Activated CD4-positive, alpha-beta T cell treated with anti-CD3 and anti-CD28 coated beads, Interleukin-2, amount 50 U/mL, for 4 hours (primary cell): ENCODE measurements around the gene CLCNKB.
"Not testable (repeated sequence)": the region's sequence is repeated elsewhere in the genome, so short reads cannot be mapped to it uniquely, and the experiment has no call there.

ENCODE experiments used
- DNase-seq, 2 experiments: peaks; one replicate each; pipeline ENCODE4 v3.0.0-alpha.2; 2020

CLCNKB gene

GRCh38 chr1:16036461-16036860 is 7.1 kb upstream of the CLCNKB start:
- DNase-seq, result not testable (repeated sequence)

- DNase-seq, result no peak
These were observed 5.0 kb upstream of the CLCNKB start for GRCh38 chr1:16038620-16038912.

- DNase-seq, result not testable (repeated sequence)
These were observed 3.7 kb upstream of the CLCNKB start for GRCh38 chr1:16039871-16040270.

- DNase-seq, result no peak
These were observed 2.4 kb upstream of the CLCNKB start for GRCh38 chr1:16041200-16041599.

GRCh38 chr1:16042096-16042495 is 1.5 kb upstream of the CLCNKB start:
- DNase-seq, result no peak

GRCh38 chr1:16042654-16043053 is 928 bp upstream of the CLCNKB start:
- not testable (repeated sequence) for DNase-seq

- DNase-seq, result no peak
These were observed 368 bp downstream of the CLCNKB start for GRCh38 chr1:16043950-16044349.

- no peak for DNase-seq
These were observed 3.3 kb downstream of the CLCNKB start for GRCh38 chr1:16046842-16047241.

- DNase-seq, result no peak
These were observed 4.4 kb downstream of the CLCNKB start for GRCh38 chr1:16047791-16048475.

- DNase-seq, result peak in 1 of 2 experiments; percentile 16
These were observed 5.1 kb downstream of the CLCNKB start for GRCh38 chr1:16048573-16049189.

- DNase-seq, result no peak
These were observed 6.7 kb downstream of the CLCNKB start for GRCh38 chr1:16050328-16050727.

- no peak for DNase-seq
These were observed 7.5 kb downstream of the CLCNKB start for GRCh38 chr1:16051039-16051438.

GRCh38 chr1:16051949-16052348 is 8.4 kb downstream of the CLCNKB start:
- DNase-seq, result not testable (repeated sequence)

- no peak for DNase-seq
These were observed 10.4 kb downstream of the CLCNKB start for GRCh38 chr1:16053781-16054502.

GRCh38 chr1:16054598-16055540 is 11.3 kb downstream of the CLCNKB start:
- DNase-seq, result no peak

GRCh38 chr1:16055613-16056520 is 12.3 kb downstream of the CLCNKB start:
- peak; percentile 68 to 69 for DNase-seq

GRCh38 chr1:16056521-16056912 is 12.9 kb downstream of the CLCNKB start:
- not testable (repeated sequence) for DNase-seq

GRCh38 chr1:16057314-16057915 is 13.8 kb downstream of the CLCNKB start:
- DNase-seq, result not testable (repeated sequence)

GRCh38 chr1:16058394-16059120 is 15.0 kb downstream of the CLCNKB start:
- DNase-seq, result not testable (repeated sequence)

GRCh38 chr1:16061266-16061665 is 17.7 kb downstream of the CLCNKB start:
- DNase-seq, result no peak
